ENCODE measurements around the gene PA2G4.
"Not testable (repeated sequence)": the region's sequence is repeated elsewhere in the genome, so short reads cannot be mapped to it uniquely, and the experiment has no call there.

PA2G4 gene

GRCh38 chr12:56152132-56152755 lies 47.9 kb downstream of the PA2G4 start, which contains the start of gene MYL6B:
Gene MYL6B, plus strand, starts transcription at chr12:56152587. Its CDS starts 1,332 bp downstream, at chr12:56153919.
- in situ Hi-C loops (cut with MboI; ENCODE audit: low sequenced_read_pairs), result no loop called here

DNA sequence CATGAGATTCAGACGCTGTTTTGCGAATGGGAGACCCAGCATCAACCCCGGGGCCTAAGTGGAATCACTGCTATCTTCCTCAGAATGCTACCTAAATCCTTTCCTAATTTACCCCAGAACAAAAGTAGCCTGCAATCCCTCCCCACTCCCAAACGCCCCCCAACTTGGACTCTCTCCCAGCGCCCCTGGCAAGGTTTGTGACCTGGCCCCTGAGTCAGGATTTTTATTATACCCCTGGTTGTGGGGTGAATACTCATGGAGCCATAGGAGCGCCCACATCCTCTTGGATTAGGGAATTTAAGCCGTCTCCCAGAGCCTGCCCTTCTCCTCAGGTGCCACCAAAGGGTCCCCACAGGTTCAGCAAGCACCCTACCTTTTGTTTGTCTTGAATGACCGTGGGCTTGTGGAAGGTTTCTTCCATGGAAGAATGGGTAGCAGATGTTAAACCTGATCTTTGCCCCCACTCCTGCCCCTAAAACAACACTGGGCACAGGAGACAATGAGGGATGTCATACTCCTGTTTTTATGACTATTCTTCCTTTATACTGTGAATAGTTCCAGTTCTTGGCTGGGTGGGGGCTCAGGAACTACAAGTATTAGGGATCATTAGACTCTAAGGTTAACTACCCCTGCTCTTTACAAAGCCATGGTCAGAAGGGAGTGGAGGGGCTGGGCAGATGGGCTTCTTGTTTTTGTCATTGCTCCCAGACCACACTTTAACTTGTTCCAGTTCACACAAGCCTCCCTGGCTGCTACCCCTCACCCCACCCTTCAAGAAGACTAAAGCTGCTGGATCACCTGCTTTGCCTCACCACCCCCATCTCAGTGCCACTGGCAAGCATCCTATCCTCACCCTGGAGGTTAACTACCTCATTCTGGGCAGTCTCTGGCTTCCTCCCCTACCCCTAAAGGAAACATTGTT lies 48.7 kb downstream of the PA2G4 start:
- in situ Hi-C loops (cut with MboI; ENCODE audit: low sequenced_read_pairs), result no loop called here

DNA sequence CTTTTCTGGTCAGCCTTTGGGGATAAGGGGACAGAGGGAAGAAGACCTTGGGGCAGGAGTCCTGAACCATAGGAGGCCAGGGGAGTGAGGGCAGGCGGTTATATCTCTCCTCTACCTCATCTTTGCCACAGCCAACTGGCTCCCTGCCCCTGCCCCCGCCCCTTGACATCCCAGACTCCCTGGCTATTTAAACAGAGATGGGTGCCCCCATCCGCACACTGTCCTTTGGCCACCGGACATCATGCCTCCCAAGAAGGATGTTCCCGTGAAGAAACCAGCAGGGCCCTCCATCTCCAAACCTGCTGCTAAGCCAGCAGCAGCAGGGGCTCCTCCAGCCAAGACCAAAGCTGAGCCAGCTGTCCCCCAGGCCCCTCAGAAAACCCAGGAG lies 49.3 kb downstream of the PA2G4 start:
- in situ Hi-C loops (cut with MboI; ENCODE audit: low sequenced_read_pairs), result no loop called here

GRCh38 chr12:56154246-56154771 lies 50.0 kb downstream of the PA2G4 start:
- in situ Hi-C loops (cut with MboI; ENCODE audit: low sequenced_read_pairs), result no loop called here

- in situ Hi-C loops (cut with MboI; ENCODE audit: low sequenced_read_pairs), result no loop called here
These were observed 50.5 kb downstream of the PA2G4 start for GRCh38 chr12:56154818-56155217.

DNA sequence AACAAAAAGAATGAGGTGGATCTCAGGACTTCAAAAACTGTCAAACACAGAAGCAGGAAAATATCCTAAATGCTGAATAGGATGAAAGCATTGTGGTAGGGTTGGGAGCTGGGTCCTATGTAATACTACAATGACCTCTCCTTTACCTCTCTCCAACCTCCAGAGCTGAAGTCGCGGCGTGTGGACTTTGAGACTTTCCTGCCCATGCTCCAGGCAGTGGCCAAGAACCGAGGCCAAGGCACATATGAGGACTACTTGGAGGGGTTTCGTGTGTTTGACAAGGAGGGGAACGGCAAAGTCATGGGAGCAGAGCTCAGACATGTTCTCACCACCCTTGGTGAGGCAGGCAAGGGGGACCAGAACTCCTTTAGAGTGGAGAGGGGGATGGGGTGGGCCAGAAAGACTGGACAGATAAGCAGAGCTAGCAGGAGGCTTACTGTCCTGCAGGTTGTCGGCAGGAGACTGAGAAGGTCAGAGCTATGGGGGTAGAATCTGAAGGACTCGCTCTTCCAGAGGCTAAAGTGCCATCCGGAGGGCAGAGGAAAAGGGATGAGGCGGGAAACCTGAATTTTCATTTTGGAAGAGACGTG lies 51.0 kb downstream of the PA2G4 start:
- in situ Hi-C loops (cut with MboI; ENCODE audit: low sequenced_read_pairs), result no loop called here

GRCh38 chr12:56156464-56157200 lies 52.3 kb downstream of the PA2G4 start:
- in situ Hi-C loops (cut with MboI; ENCODE audit: low sequenced_read_pairs), result not testable (repeated sequence)

DNA sequence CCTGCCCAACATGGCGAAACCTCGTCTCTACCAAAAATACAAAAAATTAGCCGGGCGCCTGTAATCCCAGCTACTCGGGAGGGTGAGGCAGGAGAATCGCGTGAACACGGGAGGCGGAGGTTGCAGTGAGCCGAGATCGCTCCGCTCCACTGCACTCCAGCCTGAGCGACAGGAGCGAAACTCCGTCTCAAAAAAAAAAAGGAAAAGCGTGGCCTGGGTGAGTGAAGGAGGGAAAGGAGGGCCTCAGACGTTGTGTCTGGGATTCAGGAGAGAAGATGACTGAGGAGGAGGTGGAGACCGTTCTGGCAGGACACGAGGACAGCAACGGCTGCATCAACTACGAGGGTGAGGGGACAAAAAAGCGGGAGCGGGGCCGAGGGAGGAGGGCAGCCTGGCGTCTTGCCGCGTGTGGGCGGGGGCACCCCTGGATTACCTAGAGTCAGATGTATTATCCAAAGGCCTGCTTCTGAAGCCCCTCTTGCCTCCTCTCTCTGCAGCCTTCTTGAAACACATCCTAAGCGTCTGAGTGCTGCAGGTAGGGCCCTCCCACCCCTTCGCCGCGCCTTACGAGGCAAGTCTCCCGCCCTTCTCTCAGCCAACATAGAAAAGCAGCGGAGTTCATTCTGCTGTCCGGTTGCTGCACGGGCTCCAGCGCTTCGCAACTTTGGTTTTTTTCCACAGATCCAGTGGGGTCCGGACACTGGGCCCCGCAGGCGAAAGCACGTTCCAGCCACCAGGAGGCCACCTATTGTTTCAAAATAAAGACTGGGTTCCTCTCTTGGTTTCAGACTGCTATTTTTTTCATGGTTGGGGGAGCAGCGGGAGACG lies 53.1 kb downstream of the PA2G4 start:
- in situ Hi-C loops (cut with MboI; ENCODE audit: low sequenced_read_pairs), result no loop called here

DNA sequence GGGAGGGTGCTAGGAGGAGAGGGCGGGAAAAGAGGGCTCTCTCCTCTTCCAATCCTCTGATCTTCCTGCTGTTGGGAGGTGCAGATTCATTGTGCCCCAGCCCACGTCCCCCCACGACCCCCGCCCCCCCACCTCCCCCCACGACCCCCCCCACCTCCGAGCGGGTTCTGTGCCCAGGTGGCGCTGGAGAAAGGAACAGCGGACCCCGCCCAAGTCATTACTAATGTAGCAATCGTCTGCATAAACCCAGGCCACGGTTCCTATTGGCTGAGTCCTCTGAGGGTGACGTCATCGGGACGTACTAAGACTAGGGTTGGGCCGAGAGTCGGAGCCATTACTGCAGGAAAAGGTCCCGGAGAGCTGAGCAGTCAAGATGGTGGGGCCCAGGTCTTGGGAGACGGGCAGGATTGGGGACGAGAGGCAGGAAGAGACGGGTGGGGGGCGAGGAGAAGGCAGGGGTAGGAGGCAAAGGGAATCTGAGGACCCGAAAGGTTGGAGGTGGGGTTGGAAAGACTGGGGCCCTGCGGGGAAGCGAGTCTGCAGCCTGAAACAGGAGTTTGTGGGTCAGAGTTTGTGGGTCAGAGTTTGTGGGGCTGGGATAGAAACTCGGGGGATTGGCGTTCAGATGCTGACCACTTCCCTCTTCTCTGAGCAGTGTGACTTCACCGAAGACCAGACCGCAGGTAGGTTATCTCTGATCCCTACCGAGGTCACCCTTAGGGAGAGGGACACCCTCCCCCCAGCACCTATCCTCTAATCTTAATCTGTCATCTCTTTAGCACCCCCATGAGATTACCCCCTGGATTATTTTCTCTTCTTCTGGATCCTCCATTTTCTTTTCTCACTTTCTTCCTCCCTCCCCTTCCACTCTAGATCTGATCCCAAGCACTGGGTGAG lies 53.9 kb downstream of the PA2G4 start, which contains the start of gene MYL6:
TSS of gene MYL6 (plus strand) at position 331 of the 897 bp plus-strand sequence. CDS start at position 374, 43 bp downstream.
- in situ Hi-C loops (cut with MboI; ENCODE audit: low sequenced_read_pairs), result no loop called here

GRCh38 chr12:56158926-56159461 lies 54.6 kb downstream of the PA2G4 start:
- in situ Hi-C loops (cut with MboI; ENCODE audit: low sequenced_read_pairs), result no loop called here

DNA sequence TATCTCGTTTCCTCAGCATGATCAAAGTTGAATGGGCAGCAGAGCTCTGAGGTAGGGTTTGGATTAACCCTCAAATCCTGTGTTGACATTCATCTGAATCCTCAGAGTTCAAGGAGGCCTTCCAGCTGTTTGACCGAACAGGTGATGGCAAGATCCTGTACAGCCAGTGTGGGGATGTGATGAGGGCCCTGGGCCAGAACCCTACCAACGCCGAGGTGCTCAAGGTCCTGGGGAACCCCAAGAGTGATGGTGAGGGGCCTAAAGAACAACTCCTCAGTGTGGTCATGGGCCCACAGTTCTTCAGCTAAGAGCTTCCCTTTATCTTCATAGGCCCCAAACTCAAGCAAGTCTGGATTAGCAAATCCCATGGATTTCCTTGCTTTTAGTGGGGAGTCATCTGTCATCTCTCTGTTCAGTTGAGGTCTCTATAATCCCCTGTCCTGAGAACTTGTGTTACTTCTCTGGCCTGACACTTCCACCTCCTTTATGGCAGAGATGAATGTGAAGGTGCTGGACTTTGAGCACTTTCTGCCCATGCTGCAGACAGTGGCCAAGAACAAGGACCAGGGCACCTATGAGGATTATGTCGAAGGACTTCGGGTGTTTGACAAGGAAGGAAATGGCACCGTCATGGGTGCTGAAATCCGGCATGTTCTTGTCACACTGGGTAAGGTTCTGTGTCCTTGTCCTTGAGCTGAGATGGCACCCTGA lies 55.3 kb downstream of the PA2G4 start:
- in situ Hi-C loops (cut with MboI; ENCODE audit: low sequenced_read_pairs), result no loop called here

- in situ Hi-C loops (cut with MboI; ENCODE audit: low sequenced_read_pairs), result no loop called here
These were observed 55.9 kb downstream of the PA2G4 start for GRCh38 chr12:56160193-56160763.

GRCh38 chr12:56160894-56161689 lies 56.7 kb downstream of the PA2G4 start:
- in situ Hi-C loops (cut with MboI; ENCODE audit: low sequenced_read_pairs), result no loop called here

GRCh38 chr12:56161690-56162351 lies 57.5 kb downstream of the PA2G4 start:
- in situ Hi-C loops (cut with MboI; ENCODE audit: low sequenced_read_pairs), result no loop called here

DNA sequence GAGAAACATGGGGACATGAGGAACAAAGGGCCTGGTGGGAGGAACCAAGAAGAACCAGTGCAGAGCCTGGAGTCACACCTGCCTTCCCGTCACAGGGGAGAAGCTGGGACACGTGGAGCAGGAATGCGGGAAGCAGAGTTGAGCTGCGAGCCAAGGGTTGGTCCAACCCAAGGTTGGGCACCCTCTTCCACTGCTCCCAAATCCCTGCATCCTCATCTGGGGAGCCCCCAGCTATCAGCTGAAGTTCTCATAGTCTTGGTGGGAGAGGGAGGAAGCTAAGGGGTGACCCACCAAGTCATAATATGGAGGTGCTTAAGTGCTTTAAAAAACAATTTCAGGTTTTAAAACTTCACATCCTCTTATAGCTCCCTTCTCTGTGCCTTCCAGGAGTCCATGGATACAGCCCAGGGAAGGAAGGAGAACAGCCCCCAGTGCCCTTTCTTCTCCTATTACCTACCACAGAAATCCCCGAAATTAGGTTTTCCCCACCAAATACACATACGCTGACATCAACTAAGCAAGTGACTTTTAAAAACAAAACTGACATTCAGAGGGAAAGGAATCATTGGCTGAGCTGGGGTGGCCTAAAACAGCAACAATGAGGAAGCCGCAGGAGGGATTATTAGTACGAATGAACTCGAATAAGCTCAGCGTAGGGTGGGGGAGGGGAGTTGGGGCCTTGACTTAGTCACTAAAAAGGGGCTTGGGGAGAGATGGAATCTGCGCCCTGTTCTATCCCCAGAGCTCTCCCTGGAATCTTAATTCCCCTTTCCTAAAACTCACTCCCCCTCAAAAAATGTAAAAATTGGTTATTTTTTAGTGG lies 58.3 kb downstream of the PA2G4 start:
- in situ Hi-C loops (cut with MboI; ENCODE audit: low sequenced_read_pairs), result no loop called here
